ENCODE data around the gene TXNRD1. TPM values are rescaled to one million over a fixed set of nuclear protein-coding genes. Genes with fewer than 3 reads are reported as not detected.

Gene TXNRD1
- total RNA-seq, 2 donors from 2014 or later, result 83.4 to 144 TPM

DNA sequence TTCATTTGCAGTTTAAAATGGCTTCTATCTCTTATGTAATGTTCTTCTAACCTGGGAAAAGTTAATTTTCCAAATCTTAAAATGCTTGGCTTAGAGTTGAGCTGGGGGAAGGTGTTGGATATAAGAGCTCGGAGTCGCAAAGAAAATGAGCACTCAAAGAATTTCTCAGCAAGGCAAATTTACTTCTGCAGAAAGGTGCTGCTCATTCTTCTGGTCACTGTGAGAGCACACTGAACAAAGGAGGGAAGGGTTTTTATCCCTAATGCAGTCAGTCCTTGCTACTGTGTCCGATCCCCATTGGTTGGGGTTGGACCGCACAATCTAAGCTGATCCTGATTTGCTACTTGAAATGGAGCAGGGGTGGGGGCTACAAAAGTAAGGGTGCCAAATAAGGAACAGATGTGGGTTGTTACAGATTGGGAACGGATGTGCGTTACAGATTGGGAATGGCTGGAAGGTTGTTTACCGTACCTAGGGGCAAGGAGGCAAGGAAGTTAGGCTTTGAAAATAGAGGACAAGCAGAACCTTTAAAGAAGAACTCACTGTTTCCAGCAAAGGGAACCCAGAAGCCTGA, 19.4 kb downstream of the TXNRD1 start:
- Histone ChIP-seq H3K27ac (ENCODE audit: low read depth, low read length) (no peak overlapping the region), H3K9me3 (ENCODE audit: control insufficient read depth, low read length) (peaks cover 38% of the 10 kb centered on the region), H3K36me3 (ENCODE audit: control insufficient read depth, insufficient read depth, low read length) (no peaks in the 10 kb centered on the region), H3K4me1 (ENCODE audit: control insufficient read depth, insufficient read depth, low read length) (no peaks in the 10 kb centered on the region), H3K9ac (ENCODE audit: extremely low read depth, low read length, poor library complexity, severe bottlenecking) (no peak overlapping the region), H3K4me3 (ENCODE audit: low read length) (peak overlapping the region; percentile 13), H3K27me3 (ENCODE audit: control insufficient read depth, insufficient read depth, low read length, poor library complexity, severe bottlenecking) (no peaks in the 10 kb centered on the region)
- no peaks in the 10 kb centered on the region for H3K4me1 Mint-ChIP-seq
- H3K27ac Mint-ChIP-seq, result no peak overlapping the region
- DNase-seq, result no peak
- TF ChIP-seq, protein P1, sequence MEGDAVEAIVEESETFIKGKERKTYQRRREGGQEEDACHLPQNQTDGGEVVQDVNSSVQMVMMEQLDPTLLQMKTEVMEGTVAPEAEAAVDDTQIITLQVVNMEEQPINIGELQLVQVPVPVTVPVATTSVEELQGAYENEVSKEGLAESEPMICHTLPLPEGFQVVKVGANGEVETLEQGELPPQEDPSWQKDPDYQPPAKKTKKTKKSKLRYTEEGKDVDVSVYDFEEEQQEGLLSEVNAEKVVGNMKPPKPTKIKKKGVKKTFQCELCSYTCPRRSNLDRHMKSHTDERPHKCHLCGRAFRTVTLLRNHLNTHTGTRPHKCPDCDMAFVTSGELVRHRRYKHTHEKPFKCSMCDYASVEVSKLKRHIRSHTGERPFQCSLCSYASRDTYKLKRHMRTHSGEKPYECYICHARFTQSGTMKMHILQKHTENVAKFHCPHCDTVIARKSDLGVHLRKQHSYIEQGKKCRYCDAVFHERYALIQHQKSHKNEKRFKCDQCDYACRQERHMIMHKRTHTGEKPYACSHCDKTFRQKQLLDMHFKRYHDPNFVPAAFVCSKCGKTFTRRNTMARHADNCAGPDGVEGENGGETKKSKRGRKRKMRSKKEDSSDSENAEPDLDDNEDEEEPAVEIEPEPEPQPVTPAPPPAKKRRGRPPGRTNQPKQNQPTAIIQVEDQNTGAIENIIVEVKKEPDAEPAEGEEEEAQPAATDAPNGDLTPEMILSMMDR (conservative IDR thresholded peaks at IDR 0.05), result no peak
- 95 to 99% methylated on average over 6 to 7 of the region's 7 CpGs for WGBS, 2 experiments (ENCODE audit: insufficient coverage in 1 of 2, insufficient read length in 1 of 2)
- peaks cover 45% of the 10 kb centered on the region for H3K9me3 Mint-ChIP-seq
- no peak overlapping the region for H3K4me3 Mint-ChIP-seq
- no peaks in the 10 kb centered on the region for H3K36me3 Mint-ChIP-seq (ENCODE audit: low read depth)
- peaks cover 2% of the 10 kb centered on the region for H3K27me3 Mint-ChIP-seq (ENCODE audit: insufficient read depth)

DNA sequence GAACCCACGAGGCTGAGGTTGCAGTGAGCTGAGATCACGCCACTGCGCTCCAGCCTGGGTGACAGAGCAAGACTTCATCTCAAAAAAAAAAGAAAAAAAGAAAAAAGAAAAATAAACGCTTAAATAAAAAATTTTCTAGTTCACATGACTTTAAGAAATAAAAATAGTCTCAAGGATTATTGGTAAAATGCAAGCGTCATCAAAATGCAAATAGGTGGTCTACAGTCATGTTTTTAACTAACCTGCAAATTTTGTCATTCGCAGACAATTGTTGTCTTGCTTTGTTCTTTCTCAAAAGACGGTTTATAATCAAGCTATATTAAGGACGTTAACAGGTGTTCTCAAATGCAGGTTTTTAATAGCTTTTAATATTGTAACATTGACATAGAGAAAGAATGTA, 22.4 kb downstream of the TXNRD1 start:
- H3K27ac ChIP-seq (ENCODE audit: low read depth, low read length), result no peak overlapping the region
- no peak overlapping the region for H3K9ac ChIP-seq (ENCODE audit: extremely low read depth, low read length, poor library complexity, severe bottlenecking)
- no peak overlapping the region for H3K27ac Mint-ChIP-seq
- no peaks in the 10 kb centered on the region for H3K36me3 Mint-ChIP-seq (ENCODE audit: low read depth)
- H3K4me3 Mint-ChIP-seq, result no peak overlapping the region
- H3K27me3 Mint-ChIP-seq (ENCODE audit: insufficient read depth), result no peaks in the 10 kb centered on the region
- no peaks in the 10 kb centered on the region for H3K4me1 Mint-ChIP-seq
- WGBS, 2 experiments (ENCODE audit: insufficient coverage in 1 of 2, insufficient read length in 1 of 2), result 92 to 93% methylated on average over 6 to 8 of the region's 8 CpGs
- H3K9me3 Mint-ChIP-seq, result peaks cover 33% of the 10 kb centered on the region
- no peaks in the 10 kb centered on the region for H3K4me1 ChIP-seq (ENCODE audit: control insufficient read depth, insufficient read depth, low read length)
- DNase-seq, result no peak
- TF ChIP-seq, protein P1 (conservative IDR thresholded peaks at IDR 0.05), result no peak
- H3K36me3 ChIP-seq (ENCODE audit: control insufficient read depth, insufficient read depth, low read length), result no peaks in the 10 kb centered on the region
- no peaks in the 10 kb centered on the region for H3K27me3 ChIP-seq (ENCODE audit: control insufficient read depth, insufficient read depth, low read length, poor library complexity, severe bottlenecking)
- no peak overlapping the region for H3K4me3 ChIP-seq (ENCODE audit: low read length)
- peaks cover 30% of the 10 kb centered on the region for H3K9me3 ChIP-seq (ENCODE audit: control insufficient read depth, low read length)

DNA sequence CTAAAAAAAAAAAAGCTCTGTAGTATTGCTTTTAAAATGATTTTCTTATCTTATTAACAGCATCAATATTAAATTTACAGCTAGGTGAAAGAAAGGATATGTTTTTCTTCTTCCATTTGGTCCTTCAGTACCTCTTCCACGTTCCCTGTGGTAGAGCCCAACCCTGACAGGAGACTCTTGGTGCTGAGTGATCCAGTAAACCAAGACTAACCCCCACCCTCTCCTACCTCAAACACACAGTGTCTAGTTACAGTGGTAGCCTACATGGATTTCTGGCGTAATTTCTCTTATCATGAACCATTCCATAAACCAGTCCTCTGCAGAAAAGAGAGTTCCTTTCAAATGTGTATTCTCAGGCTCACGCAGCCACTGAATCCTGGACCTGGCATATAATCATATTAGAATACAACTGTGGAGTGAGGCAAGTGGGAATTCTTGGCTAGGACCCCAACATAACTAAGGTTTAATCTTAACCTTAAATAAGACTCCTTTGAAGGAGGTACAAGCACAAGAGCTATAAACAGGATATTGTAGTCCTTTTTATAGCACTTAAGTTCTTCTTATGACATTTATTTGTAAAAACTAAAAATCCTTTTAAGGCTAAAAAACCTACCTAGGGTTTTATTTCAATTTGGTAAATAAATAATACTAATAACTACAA, 27.1 kb downstream of the TXNRD1 start:
- no peak overlapping the region for H3K9ac ChIP-seq (ENCODE audit: extremely low read depth, low read length, poor library complexity, severe bottlenecking)
- H3K4me3 ChIP-seq (ENCODE audit: low read length), result no peak overlapping the region
- 0 to 57% methylated on average over 1 to 3 of the region's 3 CpGs for WGBS, 2 experiments (ENCODE audit: insufficient coverage in 1 of 2, insufficient read length in 1 of 2)
- no peaks in the 10 kb centered on the region for H3K4me1 ChIP-seq (ENCODE audit: control insufficient read depth, insufficient read depth, low read length)
- Mint-ChIP-seq H3K4me1 (peaks cover 6% of the 10 kb centered on the region), H3K36me3 (ENCODE audit: low read depth) (no peaks in the 10 kb centered on the region), H3K27ac (no peak overlapping the region), H3K9me3 (peaks cover 2% of the 10 kb centered on the region), H3K27me3 (ENCODE audit: insufficient read depth) (no peaks in the 10 kb centered on the region), H3K4me3 (no peak overlapping the region)
- H3K36me3 ChIP-seq (ENCODE audit: control insufficient read depth, insufficient read depth, low read length), result no peaks in the 10 kb centered on the region
- DNase-seq, result no peak
- no peaks in the 10 kb centered on the region for H3K9me3 ChIP-seq (ENCODE audit: control insufficient read depth, low read length)
- no peak overlapping the region for H3K27ac ChIP-seq (ENCODE audit: low read depth, low read length)
- TF ChIP-seq, protein P1 (conservative IDR thresholded peaks at IDR 0.05), result no peak
- H3K27me3 ChIP-seq (ENCODE audit: control insufficient read depth, insufficient read depth, low read length, poor library complexity, severe bottlenecking), result no peaks in the 10 kb centered on the region
